Cerebellar nuclear complex (tissue), 1 donor: ENCODE results near the gene CHAC1.
A peak's percentile ranks its signal among the peaks of the same experiment; 100 is the strongest.
"Not testable (repeated sequence)": the region's sequence is repeated elsewhere in the genome, so short reads cannot be mapped to it uniquely, and the experiment has no call there.

Experiments
- DNase-seq, 2 experiments: peaks; one replicate each; lab custom pipeline; 2025; lab: John Stamatoyannopoulos, UW

Gene CHAC1

DNA sequence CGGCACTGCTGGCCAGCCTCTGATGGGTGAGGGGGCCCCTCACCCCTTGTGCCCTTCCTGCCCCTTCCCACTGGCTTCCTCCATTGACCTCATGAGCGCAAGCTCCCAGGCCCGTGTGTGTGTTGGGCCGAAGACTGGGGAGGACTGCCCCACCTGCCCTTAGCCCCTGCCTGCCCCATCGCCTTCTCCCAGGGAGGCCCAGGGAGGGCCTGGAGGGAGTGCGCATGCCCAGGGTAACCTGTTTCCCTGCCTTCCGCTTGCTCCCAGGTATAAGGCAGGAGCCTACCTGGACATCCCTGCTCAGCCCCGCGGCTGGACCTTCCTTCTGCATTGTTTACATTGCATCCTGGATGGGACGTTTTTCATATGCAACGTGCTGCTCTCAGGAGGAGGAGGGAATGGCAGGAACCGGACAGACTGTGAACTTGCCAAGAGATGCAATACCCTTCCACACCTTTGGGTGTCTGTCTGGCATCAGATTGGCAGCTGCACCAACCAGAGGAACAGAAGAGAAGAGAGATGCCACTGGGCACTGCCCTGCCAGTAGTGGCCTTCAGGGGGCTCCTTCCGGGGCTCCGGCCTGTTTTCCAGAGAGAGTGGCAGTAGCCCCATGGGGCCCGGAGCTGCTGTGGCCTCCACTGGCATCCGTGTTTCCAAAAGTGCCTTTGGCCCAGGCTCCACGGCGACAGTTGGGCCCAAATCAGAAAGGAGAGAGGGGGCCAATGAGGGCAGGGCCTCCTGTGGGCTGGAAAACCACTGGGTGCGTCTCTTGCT is 15.3 kb upstream of the CHAC1 start:
- no peak for DNase-seq

- DNase-seq: no peak
Measured at GRCh38 chr15:40938536-40938870, 14.8 kb upstream of the CHAC1 start.

DNA sequence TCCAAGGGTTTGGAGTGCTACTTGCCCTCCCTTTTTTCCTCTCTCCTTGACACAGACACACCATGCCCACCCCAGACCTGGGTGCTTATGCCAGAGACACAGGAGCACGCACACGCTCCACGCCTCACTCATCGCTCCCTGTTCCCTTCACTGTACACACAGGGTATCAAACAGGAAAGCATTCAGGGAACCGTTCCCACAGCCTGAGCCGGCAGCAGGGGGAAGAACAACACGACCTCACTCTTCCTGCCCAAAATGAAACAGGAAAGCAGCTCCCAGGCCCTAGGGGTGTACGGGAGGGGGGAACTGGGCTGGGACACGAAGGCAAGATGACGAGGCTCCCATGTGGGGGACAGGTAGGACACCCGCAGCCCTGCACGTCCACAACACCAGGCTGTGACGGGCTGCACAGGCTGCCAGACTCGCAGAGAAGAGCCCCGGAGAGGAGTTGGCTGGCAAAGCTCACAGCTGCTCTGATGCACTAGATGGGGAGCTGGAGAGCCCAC is 12.9 kb upstream of the CHAC1 start:
- no peak for DNase-seq

DNA sequence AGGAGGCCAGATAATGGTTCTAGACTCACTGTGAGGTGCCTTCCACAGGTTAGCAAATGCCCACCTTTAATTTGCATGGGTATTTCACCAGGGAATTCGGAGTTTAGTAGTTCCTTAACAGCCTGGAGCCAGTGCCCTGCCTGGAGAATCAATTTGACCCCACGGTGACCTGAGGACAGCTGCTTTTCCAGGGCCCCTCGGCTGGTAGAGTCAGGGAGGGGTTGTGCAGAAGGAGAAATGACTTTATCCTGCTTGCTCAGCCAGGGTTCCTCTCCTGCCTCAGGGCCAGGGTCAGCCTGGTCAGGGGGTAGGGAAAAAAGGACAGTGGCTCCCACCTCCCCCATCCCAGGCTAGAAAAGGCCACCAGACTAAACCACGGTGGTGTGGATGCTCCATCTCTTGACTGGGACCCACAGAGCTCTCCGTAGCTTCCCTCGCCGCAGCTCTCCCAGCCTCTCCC is 12.2 kb upstream of the CHAC1 start:
- no peak for DNase-seq

DNA sequence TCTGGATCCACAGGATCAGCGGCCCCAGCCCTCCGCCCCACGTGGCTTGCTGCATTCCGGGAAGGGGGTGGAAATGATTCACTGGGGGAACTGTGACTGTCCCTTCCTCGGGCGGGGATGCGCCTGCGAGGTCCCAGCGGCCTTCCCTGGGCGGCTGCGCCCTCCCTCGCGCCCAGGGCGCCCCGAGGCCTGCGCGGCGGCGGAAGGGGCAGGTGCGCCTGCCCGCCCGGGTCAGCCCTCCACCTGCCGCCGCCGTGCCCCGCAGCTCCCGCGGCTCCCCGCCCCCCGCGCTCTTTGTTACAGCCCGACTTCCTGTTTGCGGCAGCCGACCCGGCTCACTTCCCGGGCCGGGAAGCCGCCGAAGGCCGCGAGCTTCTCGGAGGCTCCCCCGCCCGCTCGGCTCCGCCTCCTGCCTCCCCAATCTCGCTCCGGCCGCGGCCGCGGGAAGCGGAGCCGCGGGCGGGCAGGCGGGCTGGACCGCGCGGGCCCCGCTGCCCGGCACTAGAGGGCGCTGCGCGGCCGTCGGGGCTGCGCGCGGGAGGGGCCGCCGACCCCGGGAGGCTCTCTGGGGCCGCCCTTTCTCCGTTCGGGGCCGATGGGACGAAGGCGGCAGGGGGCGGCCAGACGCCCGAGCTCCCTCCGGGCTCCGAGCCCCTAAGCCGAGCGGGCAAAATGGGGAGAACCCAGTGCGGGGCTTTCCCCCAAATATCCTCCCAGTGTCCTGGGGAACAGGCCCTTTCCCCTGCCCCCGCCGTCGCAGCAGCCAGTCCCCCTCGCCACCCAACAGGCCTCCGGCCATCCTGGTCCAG is 11.5 kb upstream of the CHAC1 start:
- DNase-seq: peak in 1 of 2 experiments; percentile 30

DNA sequence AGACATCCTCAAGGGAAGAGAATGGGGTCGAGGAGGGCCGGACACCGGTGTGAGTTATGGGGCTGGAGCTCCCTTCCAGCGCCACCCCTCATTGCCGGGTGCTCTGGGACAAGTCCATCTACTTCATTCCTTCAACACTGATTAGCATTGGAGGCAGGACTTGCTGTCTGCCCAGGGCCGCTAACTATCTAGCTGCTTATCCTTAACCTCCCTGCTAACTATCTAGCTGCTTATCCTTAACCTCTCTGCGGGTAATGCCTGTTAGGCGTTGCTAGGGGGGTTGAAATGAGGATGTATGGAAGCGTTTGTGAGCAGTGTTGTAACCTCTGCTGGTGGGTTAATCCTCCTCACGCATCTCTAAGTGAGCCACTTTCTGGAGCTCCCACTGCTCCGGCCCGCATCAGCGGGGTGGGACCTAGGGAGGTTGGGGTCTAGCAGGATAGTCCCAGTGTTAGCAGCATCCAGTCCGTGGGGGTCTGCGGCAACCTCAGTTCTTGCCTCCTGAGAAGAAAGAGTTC is 10.9 kb upstream of the CHAC1 start:
- no peak for DNase-seq

DNA sequence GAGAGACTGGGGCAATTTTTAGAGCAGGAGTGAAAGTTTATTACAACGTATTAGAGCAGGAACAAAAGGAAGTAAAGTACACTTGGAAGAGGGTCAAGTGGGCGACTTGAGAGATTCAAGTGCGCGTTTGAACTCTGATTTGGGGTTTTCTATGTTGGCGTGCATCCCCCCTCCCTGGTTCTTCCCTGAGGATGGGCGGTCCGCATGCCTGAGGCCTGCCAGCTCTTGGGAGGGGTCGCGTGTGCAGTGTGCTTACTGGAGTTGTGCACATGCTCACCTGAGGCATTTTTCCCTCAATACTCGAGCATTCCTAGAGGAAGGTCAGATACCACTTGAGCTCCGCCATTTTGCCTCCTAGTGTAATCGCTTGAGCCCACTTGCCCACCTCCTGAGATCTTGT is 10.4 kb upstream of the CHAC1 start:
- no peak for DNase-seq

- no peak for DNase-seq
Measured at GRCh38 chr15:40943764-40944365, 9.4 kb upstream of the CHAC1 start.

- no peak for DNase-seq
Measured at GRCh38 chr15:40944510-40945296, 8.6 kb upstream of the CHAC1 start.

- no peak for DNase-seq
Measured at GRCh38 chr15:40948706-40949473, 4.4 kb upstream of the CHAC1 start.

DNA sequence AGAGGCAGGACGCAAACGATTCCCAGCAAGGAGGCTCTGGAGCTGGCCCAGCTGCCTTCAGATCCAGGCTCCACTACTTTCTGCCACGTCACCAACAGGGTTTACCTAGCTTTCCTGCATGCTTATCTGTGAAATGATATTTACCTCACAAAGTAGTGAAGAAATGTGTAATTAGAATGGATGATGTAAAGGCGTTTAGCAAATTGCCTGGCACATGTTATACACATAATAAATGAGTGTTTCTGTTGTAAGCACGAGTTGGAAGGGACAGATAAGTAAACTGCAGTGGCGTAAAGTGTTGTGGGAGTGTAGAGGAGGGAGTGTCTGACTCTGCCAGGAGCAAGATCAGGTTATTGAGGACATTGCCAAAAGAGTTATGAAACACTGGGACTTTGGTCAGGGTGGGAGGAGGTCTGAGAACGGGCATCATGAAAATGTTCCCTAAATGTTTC is 3.5 kb upstream of the CHAC1 start:
- DNase-seq: no peak

GRCh38 chr15:40951764-40952163 is 1.5 kb upstream of the CHAC1 start:
- DNase-seq: no peak

- DNase-seq: no peak
Measured at GRCh38 chr15:40952301-40952900, 870 bp upstream of the CHAC1 start.

GRCh38 chr15:40953713-40954074 is 423 bp downstream of the CHAC1 start:
- no peak for DNase-seq

- DNase-seq: not testable (repeated sequence)
Measured at GRCh38 chr15:40954158-40954848, 1.0 kb downstream of the CHAC1 start.

DNA sequence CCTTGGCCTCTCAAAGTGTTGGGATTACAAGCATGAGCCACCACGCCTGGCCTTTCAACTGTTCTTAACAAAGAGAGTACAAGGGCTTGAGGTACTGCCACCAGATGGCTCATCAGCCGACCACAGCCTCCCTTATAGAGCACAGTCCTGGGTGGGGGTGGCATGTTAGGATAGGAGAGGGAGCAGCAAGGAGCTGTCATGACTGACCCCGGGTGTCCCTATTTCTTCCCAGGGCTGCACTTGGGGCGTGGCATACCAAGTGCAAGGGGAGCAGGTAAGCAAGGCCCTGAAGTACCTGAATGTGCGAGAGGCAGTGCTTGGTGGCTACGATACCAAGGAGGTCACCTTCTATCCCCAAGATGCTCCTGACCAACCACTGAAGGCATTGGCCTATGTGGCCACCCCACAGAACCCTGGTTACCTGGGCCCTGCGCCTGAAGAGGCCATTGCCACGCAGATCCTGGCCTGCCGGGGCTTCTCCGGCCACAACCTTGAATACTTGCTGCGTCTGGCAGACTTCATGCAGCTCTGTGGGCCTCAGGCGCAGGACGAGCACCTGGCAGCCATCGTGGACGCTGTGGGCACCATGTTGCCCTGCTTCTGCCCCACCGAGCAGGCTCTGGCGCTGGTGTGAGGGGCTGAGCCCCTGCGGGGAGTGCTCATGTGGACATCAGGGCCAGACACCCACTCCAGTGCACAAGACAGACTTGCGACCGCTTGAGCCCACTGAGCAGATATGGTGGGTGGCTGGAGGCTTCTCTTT is 2.1 kb downstream of the CHAC1 start:
- DNase-seq: no peak

DNA sequence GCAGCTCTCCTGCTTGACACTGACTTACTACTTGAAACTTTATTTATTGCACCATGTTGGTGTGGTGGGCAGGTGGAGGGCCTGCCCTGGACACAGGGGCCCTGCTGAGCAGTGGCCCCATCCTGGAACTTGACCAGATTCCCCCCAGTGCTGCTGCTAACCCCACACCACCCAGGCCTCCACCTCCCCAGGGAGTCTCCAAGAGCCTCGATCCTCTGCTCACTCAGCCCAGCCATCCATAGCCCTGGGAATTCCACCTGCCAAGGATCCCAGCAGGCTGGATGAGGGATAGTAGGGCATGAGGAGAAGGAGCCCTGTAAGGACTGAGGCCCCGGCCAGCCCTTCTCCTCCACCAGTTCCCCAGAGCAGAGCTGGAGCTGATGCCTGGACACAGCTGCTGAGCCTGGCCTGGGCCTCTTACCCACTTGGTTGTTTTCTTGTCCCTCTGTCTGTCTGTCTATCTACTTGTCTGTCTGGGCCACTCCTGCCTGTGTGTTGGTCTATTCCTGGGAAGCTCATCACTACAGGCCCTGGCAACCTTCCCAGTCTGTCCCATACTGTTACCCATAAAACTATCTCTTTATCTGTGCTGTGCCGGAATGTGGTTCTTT is 2.8 kb downstream of the CHAC1 start:
- no peak for DNase-seq

DNA sequence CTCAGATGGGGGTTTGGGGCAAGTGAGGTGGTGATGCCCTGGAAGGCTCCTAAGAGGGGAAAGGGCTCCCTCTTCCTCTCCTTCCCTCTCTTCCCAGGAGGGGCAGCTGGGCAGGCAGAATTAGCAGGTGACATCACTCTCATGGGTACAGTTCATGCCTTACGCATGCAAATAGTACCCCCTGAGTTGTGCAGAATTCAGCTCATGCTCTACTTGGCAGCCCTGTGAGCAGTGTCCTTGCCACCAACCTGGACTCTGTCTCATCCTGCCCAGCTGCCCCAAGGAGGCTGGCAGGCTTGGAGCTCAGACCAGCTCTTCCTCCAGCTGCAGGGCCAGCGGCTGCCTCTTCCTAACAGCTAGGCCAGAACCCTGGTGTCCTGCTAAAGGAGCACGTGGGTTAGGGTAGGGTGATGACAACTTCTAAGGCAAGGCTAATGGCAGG is 3.3 kb downstream of the CHAC1 start:
- DNase-seq: no peak
